GM20000 (cell line): ENCODE results near the gene FGF10.

Experiments
- DNase-seq: peaks from one replicate; pipeline ENCODE4 v3.0.0; 2012; ENCODE audit warnings: low spot score
- TF ChIP-seq, protein P1 (sequence below): IDR thresholded peaks from 2 replicates; pipeline ENCODE4 v1.5.1; 2012; ENCODE audit warnings: mild to moderate bottlenecking, control low read depth; ENCODE audit errors: extremely low read depth, missing control alignments

FGF10 gene

DNA sequence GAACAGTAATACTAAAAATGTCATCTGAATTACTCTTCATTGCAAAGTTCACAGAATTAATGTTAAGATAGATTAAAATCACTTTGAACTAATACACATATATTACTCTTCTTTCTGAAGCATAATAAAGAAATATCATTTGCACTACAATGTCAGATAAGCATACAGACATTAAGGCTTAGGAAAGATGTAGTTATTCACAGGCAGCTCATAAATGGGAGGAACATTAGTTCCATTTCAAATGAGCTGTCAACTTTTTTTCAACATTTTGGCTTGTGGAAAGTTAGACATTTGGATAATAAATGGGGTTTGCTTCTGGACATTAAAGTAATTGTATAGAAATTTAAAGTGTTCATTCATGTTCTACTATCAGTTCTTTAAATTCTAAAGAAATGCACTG is 6.3 kb downstream of the FGF10 start:
- DNase-seq, result no peak
- TF ChIP-seq, protein P1, sequence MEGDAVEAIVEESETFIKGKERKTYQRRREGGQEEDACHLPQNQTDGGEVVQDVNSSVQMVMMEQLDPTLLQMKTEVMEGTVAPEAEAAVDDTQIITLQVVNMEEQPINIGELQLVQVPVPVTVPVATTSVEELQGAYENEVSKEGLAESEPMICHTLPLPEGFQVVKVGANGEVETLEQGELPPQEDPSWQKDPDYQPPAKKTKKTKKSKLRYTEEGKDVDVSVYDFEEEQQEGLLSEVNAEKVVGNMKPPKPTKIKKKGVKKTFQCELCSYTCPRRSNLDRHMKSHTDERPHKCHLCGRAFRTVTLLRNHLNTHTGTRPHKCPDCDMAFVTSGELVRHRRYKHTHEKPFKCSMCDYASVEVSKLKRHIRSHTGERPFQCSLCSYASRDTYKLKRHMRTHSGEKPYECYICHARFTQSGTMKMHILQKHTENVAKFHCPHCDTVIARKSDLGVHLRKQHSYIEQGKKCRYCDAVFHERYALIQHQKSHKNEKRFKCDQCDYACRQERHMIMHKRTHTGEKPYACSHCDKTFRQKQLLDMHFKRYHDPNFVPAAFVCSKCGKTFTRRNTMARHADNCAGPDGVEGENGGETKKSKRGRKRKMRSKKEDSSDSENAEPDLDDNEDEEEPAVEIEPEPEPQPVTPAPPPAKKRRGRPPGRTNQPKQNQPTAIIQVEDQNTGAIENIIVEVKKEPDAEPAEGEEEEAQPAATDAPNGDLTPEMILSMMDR, result no peak

DNA sequence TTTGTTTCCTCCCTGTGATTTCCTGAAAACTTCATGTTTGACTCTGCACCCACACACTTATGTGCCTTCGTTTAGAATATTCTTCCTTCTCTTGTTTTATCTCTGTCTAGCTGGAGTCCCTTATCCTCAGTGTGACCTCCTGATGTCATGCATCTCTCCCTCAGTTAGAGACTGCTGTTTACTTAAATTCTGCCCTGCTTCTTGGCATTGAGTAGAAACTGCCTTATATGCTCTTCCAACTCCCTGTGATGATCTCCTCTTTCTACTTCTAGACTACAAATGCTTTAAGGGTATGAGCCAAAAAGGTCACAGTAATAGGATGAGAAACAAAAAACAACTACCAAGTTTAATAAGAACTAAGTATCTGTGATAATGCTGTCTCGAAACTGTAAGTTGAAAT is 12.2 kb downstream of the FGF10 start:
- DNase-seq, result no peak

DNA sequence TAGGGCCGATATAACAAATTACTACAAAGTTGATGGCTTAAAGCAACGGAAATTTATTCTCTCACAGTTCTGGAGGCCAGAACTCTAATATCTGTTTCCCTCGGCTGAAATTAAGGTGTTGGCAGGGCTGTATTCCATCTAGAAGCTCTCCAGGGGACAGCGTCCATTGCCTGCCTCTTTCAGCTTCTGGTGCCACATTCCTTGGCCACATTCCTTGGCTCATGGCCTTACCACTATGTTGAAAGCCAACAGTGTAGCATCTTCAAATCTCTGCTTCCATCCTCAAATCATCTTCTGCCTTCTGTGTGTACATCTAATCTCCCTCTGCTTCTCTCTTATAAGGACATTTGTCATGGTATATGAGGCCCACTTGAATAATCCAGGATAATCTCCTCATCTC is 17.2 kb downstream of the FGF10 start:
- no peak for DNase-seq
- TF ChIP-seq, protein P1, result no peak

More for the DNA sequence above, 12.2 kb downstream of the FGF10 start:
- TF ChIP-seq, protein P1, result no peak

DNA sequence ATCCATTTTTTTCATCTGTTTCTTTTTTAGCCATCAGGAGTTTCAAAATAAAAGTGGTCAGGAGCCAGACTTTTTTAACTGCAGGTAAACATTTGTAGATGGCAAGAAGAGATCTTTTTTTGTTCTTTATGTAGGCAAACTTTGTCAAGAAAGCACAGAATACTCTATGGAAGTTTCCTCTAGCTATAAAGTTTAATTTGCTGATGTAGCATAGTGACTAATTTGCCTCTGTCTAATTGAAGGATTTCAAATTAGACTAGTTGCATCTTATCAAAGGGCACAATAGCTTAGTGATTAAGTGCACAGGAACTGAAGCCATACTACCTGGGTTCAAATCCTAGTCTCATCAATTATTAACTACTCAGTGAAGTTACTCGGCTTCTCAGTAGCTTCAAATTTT is 22.0 kb downstream of the FGF10 start:
- TF ChIP-seq, protein P1, result no peak
- DNase-seq, result no peak

DNA sequence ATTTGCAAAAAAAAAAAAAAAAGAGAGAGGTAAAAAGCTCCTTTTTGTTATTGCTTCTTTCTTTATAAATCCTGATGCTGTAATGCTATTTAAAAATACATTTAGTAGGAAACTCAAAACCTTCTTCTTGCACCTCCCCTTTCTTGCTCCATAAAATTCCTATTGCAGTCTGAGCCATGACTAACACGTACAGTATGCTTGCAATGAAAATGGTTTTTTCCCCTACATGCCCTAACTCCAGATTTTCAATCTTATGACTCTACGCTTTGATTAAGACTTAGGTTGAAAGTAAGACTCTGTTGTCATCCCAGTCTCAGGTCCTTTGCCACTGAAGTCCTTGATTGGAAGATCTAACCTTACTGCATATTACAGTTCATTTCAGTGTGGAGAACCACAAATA is 23.9 kb downstream of the FGF10 start:
- DNase-seq, result no peak
- TF ChIP-seq, protein P1, result no peak

DNA sequence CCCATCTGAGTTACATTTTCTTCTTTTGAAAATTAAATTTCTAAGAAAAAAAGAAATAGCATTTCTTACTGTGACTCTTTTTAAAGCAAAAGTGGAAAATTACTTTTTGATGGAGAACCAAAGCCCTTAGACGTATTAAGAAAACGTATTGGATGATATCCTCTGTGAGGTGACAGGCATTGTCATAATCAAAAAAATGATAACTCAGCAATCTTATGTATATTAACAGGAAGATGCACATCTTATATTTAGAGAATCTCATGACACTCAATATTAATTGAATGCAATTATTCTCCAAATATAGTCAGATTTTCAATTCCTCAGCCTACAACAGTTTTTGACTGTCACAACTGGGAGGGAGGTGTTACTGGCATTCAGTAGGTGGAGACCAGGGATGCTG is 25.1 kb downstream of the FGF10 start:
- TF ChIP-seq, protein P1, result no peak
- DNase-seq, result no peak

DNA sequence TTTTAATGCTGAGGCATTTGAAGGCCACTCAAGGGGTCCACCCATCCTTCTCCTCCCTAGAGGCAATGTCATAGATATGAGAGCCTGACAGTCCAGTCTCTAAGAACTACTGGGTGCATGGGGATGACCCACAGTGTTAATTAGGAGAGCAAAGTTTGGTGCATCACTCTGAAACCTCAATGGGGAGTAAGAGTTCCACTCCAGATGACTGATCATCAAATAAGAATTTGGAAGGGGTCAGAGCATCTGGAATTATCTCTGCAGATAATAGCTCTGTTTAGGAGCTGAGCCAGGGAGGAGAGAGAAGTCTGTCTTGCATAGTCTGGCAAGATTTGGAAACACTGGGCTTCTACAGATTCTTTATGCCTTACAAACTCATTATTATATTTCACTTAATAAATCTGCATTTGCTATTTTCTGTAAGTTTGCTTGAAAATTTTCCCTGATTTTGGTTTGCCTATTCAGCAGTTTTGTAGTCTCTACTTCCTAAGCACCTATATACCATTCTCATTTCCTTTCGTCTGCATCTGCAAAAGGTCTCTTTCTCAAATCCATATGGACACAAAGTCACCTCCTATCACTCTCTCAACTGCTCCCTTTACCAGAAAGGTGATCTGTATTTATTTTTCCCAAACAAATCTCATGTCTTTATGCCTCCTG is 27.7 kb downstream of the FGF10 start:
- TF ChIP-seq, protein P1, result no peak
- no peak for DNase-seq
